Urinary bladder (tissue), 4 donors: ENCODE data around the gene BSND. TPM values are rescaled to one million over a fixed set of nuclear protein-coding genes. Genes with fewer than 3 reads are reported as not detected.

Experiments used
- DNase-seq: peaks from one replicate; pipeline ENCODE4 v3.0.0-alpha.2; 2015; ENCODE audit errors: extremely low spot score
- H3K27ac ChIP-seq: one replicate; pipeline ENCODE4 v1.5.1; 2013; ENCODE audit warnings: low read depth, mild to moderate bottlenecking, moderate library complexity
- H3K36me3 ChIP-seq: one replicate; pipeline ENCODE4 v1.6.1; 2013; ENCODE audit warnings: mild to moderate bottlenecking, moderate library complexity; ENCODE audit not compliant: insufficient read depth
- H3K4me1 ChIP-seq: one replicate; pipeline ENCODE4 v1.6.1; 2013; ENCODE audit warnings: mild to moderate bottlenecking, moderate library complexity; ENCODE audit not compliant: insufficient read depth
- H3K4me3 ChIP-seq: one replicate; pipeline ENCODE4 v1.5.1; 2013; ENCODE audit warnings: low read depth, low read length
- WGBS: extraction: QIAGEN DNeasy Blood & Tissue Kit; methylation state at CpG from one replicate; pipeline ENCODE4 v1.1.7; 2013; 5-methylcytosine and 5-hydroxymethylcytosine counted together
- polyA plus RNA-seq: library from polyadenylated mRNA; stranded (reverse); fragments of 200-250 nt; gene quantifications from one replicate; pipeline ENCODE4 v1.2.3, GENCODE V29; 2013
- total RNA-seq: library from RNA; depleted of rRNA; stranded (reverse); fragments of >200 nt; gene quantifications from one replicate; pipeline ENCODE4 v1.2.3, GENCODE V29; 2014
- donor health status: healthy with polysubstance abuse.
- donor health status: healthy.

BSND gene
- total and polyA plus RNA-seq, 2 donors: not detected

- 8% methylated on average over 69 of the region's 69 CpGs for WGBS
- H3K36me3 ChIP-seq: no peaks in the 10 kb centered on the region
- DNase-seq: no peak
- H3K27ac ChIP-seq: no peak within 1 kb of the TSS
- peak within 1 kb of the TSS; percentile 34 for H3K4me3 ChIP-seq
- no peaks in the 10 kb centered on the region for H3K4me1 ChIP-seq
Observed at GRCh38 chr1:54980528-54981241, 18.0 kb upstream of the BSND start, which contains the start of gene TMEM61. Gene TMEM61, plus strand, starts transcription at chr1:54980628. Its CDS starts 438 bp downstream, at chr1:54981066.

- no peaks in the 10 kb centered on the region for H3K4me1 ChIP-seq
- no peak overlapping the region for H3K27ac ChIP-seq
- WGBS: 95% methylated on average over 8 of the region's 8 CpGs
- no peak overlapping the region for H3K4me3 ChIP-seq
- no peak for DNase-seq
- no peaks in the 10 kb centered on the region for H3K36me3 ChIP-seq
Observed at GRCh38 chr1:54981466-54981865, 17.3 kb upstream of the BSND start.

- Histone ChIP-seq H3K4me3 (no peak overlapping the region), H3K27ac (no peak overlapping the region), H3K4me1 (peaks cover 1% of the 10 kb centered on the region), H3K36me3 (no peaks in the 10 kb centered on the region)
- DNase-seq: no peak
Observed at GRCh38 chr1:54982739-54983138, 16.0 kb upstream of the BSND start.

- no peak for DNase-seq
- 47% methylated on average over 7 of the region's 7 CpGs for WGBS
- Histone ChIP-seq H3K4me3 (no peak overlapping the region), H3K4me1 (peaks cover 1% of the 10 kb centered on the region), H3K27ac (no peak overlapping the region), H3K36me3 (no peaks in the 10 kb centered on the region)
Observed at GRCh38 chr1:54984131-54984842, 14.4 kb upstream of the BSND start.

GRCh38 chr1:54985556-54985955 is 13.2 kb upstream of the BSND start:
- H3K36me3 ChIP-seq: no peaks in the 10 kb centered on the region
- 86% methylated on average over 5 of the region's 5 CpGs for WGBS
- H3K4me1 ChIP-seq: peaks cover 1% of the 10 kb centered on the region
- H3K4me3 ChIP-seq: no peak overlapping the region
- DNase-seq: no peak
- no peak overlapping the region for H3K27ac ChIP-seq

GRCh38 chr1:54986025-54986424 is 12.7 kb upstream of the BSND start:
- H3K4me1 ChIP-seq: peaks cover 1% of the 10 kb centered on the region
- DNase-seq: no peak
- H3K27ac ChIP-seq: no peak overlapping the region
- no peaks in the 10 kb centered on the region for H3K36me3 ChIP-seq
- no peak overlapping the region for H3K4me3 ChIP-seq
- WGBS: 87% methylated on average over 15 of the region's 15 CpGs

GRCh38 chr1:54986533-54986932 is 12.2 kb upstream of the BSND start:
- DNase-seq: no peak
- 90% methylated on average over 3 of the region's 3 CpGs for WGBS
- Histone ChIP-seq H3K27ac (no peak overlapping the region), H3K4me3 (no peak overlapping the region), H3K4me1 (peaks cover 1% of the 10 kb centered on the region), H3K36me3 (no peaks in the 10 kb centered on the region)

- WGBS: 54% methylated on average over 2 of the region's 2 CpGs
- DNase-seq: no peak
- Histone ChIP-seq H3K4me3 (no peak overlapping the region), H3K4me1 (peaks cover 1% of the 10 kb centered on the region), H3K36me3 (no peaks in the 10 kb centered on the region), H3K27ac (no peak overlapping the region)
Observed at GRCh38 chr1:54987427-54987826, 11.3 kb upstream of the BSND start.

- Histone ChIP-seq H3K4me3 (no peak overlapping the region), H3K36me3 (no peaks in the 10 kb centered on the region), H3K4me1 (peaks cover 1% of the 10 kb centered on the region), H3K27ac (no peak overlapping the region)
- WGBS: 89% methylated on average over 8 of the region's 8 CpGs
- DNase-seq: no peak
Observed at GRCh38 chr1:54987919-54988705, 10.6 kb upstream of the BSND start.

- WGBS: 98% methylated on average over 4 of the region's 4 CpGs
- no peaks in the 10 kb centered on the region for H3K36me3 ChIP-seq
- DNase-seq: no peak
Observed at GRCh38 chr1:54988975-54989374, 9.8 kb upstream of the BSND start.

GRCh38 chr1:54989473-54989872 is 9.3 kb upstream of the BSND start:
- no peaks in the 10 kb centered on the region for H3K36me3 ChIP-seq
- DNase-seq: no peak
- H3K4me3 ChIP-seq: no peak overlapping the region
- H3K27ac ChIP-seq: no peak overlapping the region
- 90% methylated on average over 8 of the region's 8 CpGs for WGBS
- peaks cover 1% of the 10 kb centered on the region for H3K4me1 ChIP-seq

More at GRCh38 chr1:54988975-54989374, 9.8 kb upstream of the BSND start:
- Histone ChIP-seq H3K27ac (no peak overlapping the region), H3K4me1 (peaks cover 1% of the 10 kb centered on the region), H3K4me3 (no peak overlapping the region)

- no peak for DNase-seq
- no peak overlapping the region for H3K27ac ChIP-seq
- peaks cover 1% of the 10 kb centered on the region for H3K4me1 ChIP-seq
- H3K4me3 ChIP-seq: no peak overlapping the region
- H3K36me3 ChIP-seq: no peaks in the 10 kb centered on the region
- 54% methylated on average over 13 of the region's 13 CpGs for WGBS
Observed at GRCh38 chr1:54989968-54990810, 8.5 kb upstream of the BSND start.

- peaks cover 1% of the 10 kb centered on the region for H3K4me1 ChIP-seq
- no peak overlapping the region for H3K27ac ChIP-seq
- 66% methylated on average over 4 of the region's 4 CpGs for WGBS
- DNase-seq: no peak
- H3K36me3 ChIP-seq: no peaks in the 10 kb centered on the region
- no peak overlapping the region for H3K4me3 ChIP-seq
Observed at GRCh38 chr1:54990916-54991315, 7.8 kb upstream of the BSND start.
